ENCODE measurements around the gene NUCKS1.
A peak's percentile ranks its signal among the peaks of the same experiment; 100 is the strongest.

Gene NUCKS1

DNA sequence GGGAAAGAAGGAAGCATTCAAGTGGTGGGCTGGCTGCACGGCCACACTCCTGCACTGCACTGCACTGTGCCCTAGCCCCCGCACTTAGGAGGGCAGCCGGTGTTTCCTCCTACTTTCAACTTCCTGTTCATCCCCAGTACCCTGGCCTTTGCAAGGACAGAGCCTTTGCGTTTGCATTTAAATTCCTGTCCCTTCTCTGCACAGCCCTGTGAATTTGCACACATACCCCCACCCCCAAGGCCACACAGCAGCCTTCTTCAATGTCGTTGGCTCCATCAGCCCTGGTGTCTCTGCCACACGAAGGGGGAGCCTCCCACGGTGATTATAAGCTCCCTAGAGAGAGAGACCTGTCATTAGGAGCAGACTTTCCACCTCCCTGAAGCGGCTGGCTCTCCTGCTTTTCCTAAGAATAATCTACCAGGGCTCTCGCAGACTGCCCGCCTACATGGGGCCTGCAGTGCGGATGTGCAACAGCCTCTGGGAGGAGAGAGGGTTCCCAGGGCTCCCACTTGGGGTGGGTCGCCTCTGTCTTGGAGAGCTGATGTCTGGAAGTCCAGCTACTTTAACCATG is 56.5 kb downstream of the NUCKS1 start:
- DNase-seq: no peak

DNA sequence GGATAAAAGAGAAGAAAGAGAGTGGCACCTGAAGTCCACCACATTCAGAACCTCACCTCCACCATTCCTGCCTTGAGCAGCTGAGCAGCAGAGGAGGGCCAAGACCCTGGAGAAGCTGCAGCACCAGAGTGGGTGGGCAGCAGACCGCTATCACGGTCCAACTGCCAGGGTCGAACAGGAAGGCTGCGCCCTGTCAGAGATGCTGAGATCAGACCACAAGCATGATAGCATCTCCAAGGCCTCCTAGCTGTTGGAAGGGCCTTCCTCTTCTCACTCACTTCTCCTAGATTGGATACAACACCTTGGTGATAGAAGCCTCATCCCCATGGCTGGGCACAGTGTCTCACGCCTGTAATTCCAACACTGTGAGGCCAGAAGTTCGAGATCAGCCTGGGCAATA is 57.6 kb downstream of the NUCKS1 start:
- no peak for DNase-seq

DNA sequence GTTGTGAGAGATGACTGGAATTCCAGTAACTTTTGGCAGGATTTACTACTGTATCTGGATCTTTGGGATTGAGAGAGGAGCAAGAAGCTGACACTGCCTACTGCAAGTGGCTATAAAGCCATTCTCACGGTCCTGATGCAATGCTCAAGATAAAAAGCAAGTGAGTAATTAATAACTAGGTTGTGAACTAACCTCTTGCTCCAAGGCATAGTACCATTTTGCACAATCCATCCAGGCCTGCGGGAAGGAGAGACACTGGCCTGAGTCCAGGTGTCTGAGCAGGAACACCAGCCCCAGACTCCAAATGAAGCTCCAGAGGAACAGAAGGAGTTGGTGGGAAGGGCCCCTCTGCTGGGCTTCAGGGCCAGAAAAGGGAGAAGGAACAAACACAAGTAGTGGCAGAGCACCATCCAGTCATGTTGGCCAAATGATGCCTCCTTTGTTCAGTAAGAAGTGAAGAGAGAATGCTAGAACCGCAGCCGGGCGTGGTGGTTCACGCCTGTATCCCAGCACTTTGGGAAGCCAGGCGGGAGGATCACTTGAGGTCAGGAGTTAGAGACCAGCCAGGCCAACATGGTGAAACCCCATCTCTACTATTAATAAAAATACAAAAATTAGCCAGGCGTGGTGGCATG is 59.7 kb downstream of the NUCKS1 start:
- no peak for DNase-seq

DNA sequence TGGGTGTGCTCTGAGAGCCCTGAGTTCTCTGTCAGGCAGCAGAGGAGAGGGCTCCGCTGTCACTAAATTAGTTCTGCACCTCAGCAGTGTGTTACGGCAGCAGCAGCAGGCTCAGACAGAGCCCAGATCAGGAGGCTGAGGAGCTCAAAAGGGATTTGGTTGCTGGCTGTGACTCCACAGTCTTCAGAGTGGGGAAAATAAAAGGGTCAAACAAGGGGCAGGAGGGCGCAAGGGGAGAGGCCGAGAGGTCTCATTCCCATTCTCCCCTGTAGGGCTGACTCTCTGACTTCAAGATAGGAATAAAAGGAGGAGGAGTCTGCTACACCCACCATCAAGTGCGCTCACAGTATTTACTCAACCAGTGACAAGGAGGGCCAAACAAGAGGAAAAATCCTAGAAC is 60.5 kb downstream of the NUCKS1 start:
- no peak for DNase-seq

DNA sequence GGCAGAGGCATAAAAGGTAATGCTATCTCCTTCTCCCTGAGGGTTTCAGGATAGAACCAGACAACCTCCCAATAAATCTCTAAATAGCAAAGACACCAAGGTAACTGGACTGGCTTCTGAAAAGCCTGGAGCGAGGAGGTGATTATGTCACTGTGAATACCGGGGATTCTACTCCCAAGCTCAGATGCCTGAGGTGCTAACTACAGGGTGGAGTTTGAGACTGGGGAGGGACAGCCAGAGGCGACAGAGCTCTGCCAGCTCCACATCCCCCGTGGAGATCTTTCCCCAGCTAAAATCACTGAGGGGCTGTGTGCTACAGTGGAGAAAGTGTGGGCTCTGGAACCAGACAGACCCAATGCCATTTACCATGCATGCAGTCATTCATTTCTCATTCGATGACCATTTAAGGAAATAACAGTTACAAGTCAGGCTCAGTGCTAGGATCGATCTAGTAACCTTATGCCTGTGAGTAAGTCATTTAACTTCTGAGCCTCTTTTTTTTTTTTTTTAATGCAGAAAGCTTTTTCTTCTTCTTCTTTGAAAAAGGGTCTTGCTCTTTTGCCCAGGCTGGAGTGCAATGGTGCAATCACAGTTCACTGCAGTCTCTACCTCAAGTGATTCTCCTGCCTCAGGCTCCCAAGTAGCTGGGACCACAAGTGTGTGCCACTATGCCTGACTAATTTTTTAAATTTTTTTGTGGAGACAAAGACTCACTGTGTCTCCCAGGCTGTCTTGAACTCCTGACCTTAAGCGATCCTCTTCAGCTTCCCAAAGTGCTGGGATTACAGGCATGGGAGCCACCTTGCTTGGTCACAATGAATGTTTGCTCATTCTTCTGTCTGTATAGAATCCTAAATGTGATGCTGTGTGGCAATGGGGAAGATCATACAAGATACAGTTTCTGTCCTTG is 61.6 kb downstream of the NUCKS1 start:
- DNase-seq: no peak

DNA sequence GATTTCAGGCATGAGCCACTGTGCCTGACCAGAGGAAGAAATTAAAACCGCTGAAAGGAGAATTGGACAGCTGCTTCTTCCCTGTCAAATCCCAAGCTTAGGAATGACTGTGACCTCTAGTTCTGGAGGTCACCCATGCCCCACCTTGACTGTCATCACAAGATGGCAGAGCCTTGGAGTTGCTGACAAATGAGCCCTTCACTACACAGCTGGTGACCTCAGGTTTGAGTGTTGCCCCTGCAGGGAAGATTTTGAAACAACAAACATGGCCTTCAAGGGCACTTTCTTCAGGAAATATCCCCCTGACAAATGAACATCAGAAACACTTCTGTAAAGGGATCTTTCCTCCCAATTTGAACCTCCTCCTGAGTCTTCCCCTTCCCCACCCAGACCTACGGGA is 62.7 kb downstream of the NUCKS1 start:
- no peak for DNase-seq

DNA sequence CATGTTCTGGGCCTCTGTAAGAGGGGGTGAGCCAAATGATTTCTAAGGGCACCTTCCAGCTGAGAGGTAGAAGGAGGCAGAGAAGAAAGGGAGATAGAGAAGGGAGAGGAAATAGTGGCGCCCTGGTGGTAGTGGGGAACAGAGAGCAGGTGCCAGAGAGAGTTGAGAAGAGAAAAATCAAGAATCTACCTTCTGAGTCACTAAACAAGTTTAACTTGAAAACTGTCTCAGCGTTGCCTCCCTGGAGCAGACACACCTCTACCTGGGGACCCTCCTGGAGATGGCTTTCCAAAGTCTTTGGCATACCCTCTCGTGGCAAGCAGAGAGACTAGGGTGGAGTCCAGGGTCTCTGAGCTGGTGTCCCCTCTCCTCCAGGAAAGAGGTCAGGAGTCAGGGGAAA is 68.6 kb downstream of the NUCKS1 start:
- no peak for DNase-seq

DNA sequence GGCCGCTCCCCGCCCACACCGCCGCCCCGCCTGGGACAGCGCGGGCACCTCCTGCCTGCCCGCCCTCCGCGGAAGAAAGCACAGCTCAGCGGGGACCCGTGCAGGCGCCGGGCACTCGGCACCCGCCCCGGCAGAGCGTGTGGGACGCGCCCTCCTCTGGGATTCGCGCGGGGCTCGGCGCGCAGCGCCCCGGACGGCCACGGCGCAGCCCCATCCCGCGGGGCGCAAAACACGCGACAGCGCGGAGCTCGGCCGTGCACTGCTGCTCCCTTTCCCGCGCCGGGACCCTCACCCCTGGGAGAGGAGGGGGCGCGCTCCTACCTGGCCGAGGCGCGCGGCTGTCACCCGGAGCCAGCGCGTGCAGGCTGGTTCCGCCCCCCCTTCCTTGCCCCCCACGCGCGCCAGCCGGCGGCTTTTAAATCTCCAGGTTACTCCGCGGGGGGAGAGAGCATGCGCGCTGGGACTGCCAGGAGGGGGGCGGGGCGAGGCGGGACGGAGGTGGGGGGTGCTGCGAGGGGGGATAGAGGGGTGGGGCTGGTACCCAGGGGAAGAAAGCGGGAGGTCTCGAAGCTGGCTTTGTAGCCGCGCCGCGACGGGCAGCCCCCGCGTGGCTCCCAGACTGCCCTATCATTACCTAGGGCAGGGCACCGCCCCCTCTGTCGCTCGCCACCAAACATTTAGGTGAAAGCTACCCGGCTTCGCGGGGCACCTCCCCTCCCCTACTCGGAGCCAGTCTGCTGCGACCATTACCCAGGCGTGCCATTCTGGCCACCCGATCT is 69.7 kb downstream of the NUCKS1 start, which contains the start of gene SLC45A3:
Gene SLC45A3, minus strand, starts transcription at position 437 of the 779 bp plus-strand sequence. CDS start 15,853 bp downstream, outside the sequence.
- peak; percentile 58 for DNase-seq

DNA sequence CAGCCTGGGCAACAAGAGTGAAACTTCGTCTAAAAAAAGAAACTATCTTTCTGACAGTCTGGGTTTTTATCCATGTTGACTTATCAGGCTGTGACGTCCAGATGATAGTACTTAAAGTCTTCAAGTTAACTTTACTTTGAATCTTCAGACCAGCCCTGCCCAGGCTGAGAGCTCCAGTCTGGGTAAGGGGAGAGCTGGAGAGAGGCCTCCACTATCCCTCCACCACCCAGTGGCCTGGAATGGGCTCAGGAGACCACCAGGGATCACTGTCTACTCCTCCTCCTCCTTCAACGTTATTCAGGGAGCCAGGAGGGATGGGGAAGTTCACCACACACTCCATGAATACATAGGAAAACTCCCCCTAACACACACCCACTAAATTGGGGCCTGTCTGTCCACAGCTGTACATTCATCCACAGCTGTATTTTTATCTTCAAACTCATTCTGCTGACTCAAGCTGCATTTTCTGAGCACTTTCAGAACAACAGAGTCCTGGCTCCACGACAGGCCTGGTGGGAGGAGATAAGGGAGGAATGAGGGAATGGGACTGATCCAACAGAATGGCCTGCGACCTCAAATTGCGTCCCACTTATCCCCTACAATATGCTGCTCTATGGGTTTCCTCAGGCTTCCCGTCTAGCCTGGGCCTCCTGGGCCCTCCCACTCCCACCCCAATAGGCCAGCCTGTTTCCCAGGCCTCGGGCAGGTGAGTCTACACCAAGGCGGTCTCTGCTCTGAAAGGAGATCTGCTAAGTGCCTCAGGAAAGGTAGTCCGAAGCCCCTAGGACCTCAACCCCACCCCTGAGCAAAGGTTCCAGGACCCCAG is 71.5 kb downstream of the NUCKS1 start:
- no peak for DNase-seq

DNA sequence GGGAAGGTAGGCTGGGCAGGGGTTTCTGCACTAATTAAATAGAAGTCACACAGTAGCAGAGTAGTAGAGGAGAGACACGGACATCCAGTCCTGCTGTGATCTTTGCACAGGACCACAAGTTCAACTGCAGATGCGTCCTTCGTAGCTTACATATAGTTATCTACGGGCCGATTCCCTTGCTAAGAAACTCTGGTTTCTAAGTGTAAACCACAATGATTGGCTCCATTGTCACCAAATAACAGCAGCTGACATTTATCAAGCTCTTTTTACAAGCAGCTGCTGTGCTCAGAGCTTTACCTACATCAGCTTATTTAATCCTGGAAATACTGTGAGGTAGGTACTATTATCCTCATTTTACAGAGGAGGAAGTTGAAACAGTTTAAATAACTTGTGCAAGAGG is 72.8 kb downstream of the NUCKS1 start:
- no peak for DNase-seq

DNA sequence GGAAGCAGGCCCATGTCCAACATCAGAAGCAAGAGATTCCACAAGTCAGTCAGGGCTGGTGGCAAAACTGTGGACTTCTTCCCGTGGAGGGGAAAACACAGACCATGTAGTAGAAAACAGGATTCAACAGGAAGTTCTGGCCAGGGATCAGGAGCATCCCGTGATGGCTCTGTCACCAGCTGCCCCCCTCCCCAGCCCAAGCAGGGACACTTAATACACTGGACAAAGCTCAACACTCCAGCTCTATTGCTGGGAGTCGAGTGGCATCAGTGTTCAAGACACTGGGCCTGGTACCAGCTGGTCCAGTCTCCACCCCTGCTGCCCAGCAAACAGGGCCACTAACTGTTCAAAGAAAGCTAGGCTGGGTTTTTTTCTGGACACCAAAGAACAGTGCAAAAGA is 73.4 kb downstream of the NUCKS1 start:
- DNase-seq: no peak

DNA sequence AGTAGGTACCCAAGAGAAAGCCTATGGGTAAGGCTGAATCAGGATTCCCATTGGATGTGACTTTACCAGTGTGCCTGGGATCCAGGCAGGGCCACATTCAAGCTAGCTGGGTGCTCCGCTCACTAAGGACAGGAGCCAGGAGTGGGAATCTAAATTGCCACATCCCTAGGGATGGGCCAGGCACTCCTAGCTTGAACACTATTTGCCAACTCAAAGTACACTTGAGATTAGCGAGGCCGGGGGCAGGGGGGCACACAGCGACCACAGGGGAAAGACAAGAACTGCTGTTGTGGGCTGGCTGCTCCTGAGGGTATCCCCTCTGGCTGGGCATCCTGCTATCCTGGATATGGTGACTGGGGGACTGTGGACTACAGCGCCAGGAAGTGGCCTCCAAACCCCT is 74.0 kb downstream of the NUCKS1 start:
- no peak for DNase-seq

DNA sequence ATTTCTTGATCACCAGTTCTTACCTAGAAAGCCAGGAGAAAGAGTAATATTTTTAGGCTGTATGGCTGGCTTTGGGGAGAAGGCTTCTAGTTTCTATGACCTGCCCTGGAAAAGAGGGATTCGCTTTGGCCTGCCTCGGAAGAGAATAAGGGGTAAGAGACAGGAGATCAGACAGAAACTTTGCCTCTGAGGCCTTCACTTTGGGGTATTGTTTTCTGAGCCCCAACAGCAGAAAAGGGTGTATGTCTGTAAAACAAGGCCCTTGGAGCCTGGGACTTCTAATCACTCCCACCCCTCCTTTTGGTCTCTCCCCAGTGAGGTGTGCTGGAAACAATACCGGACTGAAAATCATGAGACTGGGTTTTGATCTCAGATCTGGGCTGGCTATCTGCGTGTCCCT is 74.7 kb downstream of the NUCKS1 start:
- DNase-seq: no peak

DNA sequence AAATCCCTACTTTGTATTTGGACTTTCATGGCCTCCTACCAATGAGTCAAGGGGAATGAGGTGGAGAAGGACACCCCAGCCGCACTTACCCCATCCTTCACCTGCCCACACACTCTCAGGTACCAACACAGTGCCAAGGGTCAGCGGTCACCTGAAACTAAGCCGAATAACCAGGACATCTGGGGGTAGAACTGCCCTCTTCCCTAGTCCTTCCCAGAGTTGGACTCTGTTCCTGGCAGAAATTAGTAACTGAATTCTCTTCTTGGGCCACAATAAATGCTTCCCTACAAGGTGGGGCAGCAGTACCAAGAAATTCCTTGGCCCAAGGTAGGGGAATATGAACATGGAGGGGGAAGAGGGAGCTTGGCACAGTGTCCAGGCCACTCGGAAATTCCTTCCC is 77.0 kb downstream of the NUCKS1 start:
- DNase-seq: no peak

DNA sequence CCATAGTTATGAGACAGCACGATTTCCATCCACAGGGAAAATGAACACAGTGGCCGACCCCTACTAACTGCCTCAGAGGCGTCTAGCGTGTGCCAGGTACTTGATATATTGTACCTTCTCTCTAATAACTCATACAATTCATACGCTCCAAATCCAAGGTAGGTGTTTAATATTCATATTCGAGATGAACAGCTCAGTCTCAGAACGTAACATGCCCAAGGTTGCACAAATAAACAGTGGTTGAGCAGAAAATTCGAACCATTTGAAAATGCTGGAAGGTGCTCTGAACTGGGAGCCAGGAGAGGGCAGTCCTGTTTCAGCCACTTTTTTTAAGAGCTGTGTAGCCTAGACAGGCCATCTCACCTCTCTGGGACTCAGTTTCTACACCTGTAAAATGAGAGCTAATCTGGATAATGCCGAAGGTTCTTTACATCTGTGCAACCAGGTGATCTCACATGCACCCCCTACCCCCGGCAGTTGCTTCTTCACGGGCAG is 77.5 kb downstream of the NUCKS1 start:
- DNase-seq: no peak

DNA sequence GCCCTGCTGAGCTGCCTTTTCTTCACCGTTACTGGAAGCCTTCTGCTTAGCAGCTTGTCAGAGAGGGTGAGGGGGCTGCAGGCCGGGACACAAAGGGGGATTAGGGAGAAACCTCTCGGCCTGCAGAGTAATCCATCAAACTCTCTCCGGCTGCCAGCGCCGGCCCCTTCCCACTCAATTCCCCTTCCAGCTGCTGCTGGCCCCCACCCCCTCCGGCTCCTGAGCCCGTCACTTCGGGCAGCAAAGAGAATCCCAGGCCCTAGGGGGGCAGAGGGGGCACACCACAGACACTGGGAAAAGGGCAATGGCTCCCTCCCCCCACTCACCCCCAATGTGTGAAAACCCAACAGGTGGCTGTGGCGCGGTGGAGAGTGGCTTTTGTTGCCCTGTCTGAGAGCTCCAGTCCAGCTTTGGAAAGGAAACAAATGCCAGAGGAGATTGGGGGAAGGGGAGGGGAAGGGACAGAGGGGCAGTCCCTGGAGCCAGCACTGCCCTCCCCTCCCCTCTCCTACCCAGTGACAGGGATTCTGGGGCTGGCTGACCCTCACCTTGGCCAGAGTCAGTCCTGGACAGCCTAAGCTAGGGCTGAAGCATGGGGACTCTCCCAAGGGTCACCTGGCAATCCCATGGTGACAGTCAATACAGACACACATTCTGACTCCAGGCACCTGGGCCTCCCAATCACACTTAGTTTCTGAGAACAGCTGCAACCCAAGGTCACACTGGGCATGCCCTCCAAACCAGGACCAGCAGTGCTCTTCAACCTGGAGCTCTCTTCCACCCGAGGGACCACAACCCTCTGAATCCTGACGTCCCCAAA is 79.2 kb downstream of the NUCKS1 start:
- no peak for DNase-seq

DNA sequence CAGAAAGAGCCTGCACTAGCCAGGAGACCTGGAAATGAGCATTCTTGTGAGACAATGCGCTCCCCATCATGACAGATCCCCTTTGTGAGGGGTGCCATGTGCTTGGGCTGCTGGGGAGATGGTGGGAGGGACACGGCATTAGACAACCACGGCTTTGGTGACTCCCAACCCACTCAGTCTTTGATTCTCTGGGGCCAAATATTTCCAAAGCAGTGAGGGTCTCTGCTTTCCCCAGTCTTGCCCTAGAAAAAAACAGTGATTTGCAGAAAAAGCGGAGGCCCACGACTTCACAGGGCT is 79.9 kb downstream of the NUCKS1 start:
- no peak for DNase-seq

DNA sequence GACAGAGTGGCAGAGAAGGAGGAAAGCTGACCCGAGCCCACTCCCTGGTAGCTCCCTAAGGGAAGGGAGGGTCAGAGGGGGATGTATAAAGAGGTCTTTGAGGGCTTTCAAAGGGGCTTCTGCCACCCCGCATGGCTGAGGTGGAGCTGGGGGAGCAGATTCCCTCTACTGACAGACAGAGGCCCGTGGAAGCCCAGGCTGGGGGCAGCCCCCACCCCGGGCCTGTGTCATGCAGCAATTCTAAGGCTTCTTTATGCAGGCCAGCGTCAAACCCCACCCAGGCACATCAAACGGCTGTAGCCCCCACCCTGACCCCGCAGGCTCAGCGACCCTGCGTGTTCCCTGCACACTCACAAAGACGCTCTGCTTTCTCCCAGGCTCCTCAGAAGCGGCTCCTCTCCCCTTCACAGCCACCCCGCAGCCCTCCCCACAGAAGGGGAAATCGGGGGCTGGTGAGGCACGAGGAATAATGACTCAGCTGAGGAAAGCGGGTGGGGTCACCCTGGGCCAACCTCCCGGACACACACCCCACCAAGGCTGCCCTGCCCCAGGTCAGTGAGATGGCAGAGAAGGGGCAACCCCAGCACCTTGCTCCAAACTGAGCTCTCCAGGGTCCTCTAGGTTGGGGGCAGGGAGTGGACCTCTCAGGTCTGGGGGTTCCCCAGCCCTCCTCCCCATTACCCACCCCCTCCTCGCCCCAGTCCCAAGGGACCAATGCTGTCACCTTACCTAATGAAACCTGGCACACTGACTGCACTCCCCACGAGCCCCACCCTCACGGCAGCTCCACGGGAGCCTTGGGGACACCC is 80.4 kb downstream of the NUCKS1 start:
- no peak for DNase-seq

DNA sequence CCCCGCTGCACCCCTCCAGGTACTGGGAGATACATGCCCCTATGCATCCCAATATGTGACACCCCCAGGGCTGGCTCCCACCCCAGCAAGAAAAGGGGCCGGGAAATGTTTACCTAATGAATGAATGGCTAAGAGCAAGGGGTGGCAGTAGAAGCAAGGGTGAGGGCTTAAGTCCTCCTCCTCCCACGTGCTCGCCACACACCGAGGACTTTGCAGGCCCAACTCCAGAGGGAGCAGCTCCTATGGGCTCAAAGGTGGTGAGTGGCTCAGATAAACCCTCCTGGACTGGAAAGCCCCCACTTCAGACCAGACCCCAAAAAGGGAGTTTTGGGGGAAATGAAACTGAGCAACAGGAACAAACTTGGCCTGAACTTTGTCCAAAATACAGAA is 81.0 kb downstream of the NUCKS1 start:
- DNase-seq: no peak

DNA sequence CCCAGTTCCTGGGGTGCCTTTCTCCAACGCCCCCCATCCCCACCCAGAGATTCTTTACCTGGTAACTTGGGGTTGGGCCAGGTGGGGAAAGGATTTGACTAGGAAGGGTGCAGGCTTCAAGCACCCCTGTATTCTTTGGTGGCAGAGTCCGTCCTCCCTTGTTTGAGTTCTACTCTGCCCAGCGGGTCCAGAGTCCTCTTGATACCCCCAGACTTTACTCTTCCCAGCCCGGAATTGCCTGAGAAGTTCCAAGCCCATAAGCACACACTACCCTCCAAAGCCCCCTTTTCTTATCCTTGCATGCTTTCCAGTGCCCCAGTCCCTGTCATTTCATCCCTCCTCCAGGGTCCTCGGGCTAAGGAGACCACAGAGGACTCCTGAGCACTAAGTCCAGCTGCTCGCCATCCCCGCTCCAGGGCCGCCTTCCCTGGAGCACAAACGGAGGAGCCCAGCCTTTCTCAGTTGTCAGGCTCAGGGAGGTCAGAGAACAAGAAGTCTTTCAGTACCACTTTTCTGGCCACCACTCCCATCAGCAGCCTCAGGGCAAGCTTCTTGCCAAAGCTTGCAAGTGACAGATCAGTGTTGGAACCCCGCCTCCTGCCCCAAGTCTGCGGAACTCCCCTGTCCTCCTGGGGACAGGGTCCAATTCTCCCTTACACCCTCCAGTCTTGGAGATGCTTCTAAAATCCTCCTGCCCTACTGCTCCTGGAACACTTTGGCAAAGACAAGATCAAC is 81.9 kb downstream of the NUCKS1 start:
- no peak for DNase-seq

Measured in stimulated activated CD4-positive, alpha-beta T cell treated with anti-CD3 and anti-CD28 coated beads, Interleukin-4, amount 100 ng/mL, for 1 hour (primary cell).